Hematopoietic multipotent progenitor cell treated with erythropoietin and hydrocortisone succinate and interleukin-3 and kit ligand, for 6 days (in vitro differentiated cells): ENCODE results near the gene PRR18.
A peak's percentile ranks its signal among the peaks of the same experiment; 100 is the strongest.

Experiments used
- DNase-seq: peaks from one replicate; pipeline ENCODE4 v3.0.0-alpha.2; 2015

PRR18 gene

DNA sequence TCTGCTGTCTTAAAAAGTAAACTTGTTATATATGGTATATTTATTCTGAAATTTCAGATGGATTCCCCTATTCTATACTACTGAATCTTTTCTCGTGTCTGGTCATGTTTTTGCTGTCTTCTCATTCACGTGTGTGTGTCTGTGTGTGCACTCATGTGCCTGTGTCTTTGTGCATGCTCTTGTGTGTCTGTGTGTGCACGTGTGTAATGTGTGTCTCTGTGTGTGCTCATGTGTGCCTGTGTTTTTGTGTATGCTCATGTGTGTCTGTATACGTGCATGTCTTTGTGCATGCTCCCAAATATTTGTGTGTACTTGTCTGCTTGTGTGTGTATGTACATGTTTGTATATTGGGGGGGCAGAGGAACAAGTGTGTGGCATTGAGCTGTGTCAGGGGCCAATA is 34.0 kb downstream of the PRR18 start:
- DNase-seq: no peak

DNA sequence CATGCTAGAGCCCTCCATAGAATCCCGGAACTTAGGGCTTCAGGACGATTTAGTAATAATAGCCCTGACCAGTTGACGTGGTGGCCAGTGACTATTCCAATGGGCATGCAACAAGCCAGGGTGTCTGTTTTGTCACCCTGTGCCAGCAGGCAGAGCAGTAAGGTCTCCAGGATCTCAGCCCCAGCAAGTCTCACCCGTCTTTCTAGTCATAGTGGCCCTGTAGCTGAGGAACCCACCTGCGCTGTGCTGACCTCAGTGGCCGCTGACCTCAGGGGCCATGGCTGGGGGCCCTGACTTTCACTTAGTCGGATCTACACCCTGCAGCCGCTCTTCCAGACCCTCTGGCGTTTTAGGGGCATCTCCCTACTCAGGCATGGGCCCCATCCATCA is 36.8 kb downstream of the PRR18 start:
- no peak for DNase-seq

DNA sequence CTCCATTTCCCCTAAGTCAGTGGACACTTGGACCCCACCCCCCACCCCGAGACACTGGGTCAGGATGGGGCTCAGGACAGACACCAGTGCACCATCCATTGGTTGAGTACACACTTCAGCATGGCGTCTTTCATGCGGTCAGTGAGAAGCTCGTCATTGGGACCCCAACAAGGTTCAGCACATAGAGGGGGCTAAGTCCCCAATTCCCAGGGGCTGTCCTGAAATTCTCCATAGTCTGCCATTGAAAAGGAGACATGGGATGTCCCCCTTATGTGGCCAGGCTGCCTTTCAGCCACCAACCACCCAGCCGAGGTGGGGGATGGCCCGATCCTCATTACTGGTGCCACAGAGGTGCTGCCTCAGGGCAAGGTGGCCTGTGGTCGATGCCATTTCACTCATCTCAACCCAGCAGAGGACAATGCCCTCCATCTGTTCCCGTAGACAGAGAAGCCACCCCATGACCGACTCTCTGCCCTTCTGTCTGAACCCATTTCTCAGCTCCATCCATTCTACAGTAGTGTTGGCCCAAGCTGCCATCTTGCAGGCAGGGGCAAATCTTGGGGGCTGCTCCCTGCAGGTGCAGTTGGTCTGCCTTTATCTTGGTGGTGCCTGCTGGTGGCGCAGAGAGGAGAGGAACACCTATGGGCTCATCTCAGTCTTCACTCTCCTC is 37.4 kb downstream of the PRR18 start:
- DNase-seq: no peak

DNA sequence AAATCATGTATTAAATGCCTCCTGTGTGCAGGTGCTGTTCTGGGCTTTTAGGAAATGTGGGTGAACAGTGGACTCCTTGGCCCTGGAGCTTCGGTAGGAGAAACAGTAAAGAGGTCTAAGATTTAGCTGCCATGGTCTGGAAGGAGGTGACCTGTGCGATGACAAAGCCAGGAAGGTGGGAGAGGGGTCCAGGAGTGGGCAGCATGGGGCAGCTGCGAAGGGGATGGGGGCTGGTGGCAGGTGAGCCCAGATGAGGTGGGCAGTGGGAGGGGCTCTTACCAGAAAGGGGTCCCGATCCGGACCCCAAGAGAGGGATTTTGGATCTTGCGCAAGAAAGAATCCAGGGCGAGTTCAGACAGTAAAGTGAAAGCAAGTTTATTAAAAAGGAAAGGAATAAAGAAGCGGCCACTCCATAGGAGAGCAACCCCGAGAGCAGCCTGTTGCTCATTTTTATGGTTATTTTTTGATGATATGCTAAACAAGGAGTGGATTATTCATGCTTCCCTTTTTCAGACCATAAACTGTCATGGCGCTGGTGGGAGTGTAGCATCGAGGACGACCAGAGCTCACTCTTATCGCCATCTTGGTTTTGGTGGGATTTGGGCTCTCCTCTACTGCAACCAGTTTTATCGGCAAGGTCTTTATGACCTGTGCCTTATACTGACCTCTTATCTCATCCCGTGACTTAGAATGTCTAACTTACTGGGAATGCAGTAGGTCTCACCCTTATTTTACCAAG is 38.7 kb downstream of the PRR18 start:
- no peak for DNase-seq

DNA sequence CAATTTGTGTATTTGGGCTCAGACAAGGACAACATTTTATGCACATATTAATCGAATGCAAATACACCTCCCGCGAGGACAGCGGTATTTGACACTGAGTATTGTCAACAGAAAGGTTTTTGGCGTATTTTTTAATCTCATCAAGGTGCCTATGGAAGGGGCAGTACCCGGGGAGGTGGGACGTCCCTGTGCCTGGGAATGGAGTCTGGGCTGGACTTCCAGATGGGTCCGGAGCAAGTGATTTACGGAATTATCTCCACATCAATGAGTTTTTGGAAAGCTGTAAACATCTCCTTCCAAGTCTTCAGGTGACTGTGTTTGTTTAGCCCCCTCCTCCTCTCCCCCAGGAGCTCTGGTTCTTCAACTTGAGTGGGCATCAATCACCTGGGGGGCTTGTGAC is 39.8 kb downstream of the PRR18 start:
- DNase-seq: no peak

DNA sequence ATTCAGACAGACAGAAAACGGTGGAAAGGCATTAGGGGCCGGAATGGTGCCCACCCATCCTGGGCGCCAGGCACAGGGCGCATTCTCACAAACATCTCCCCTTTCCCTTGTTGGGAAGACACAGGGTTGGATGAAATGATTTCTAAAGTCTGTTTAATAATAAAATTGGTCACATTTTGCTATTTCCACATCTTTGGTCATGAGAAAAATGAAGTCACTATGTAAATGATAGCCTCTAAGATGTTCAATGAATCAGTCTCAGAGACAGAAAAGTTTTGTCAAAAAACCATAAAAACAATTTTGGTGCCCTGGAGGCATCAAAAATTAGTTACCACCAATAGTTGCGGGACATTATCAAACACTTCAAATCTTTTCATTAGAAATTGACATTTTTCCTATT is 40.7 kb downstream of the PRR18 start:
- no peak for DNase-seq

DNA sequence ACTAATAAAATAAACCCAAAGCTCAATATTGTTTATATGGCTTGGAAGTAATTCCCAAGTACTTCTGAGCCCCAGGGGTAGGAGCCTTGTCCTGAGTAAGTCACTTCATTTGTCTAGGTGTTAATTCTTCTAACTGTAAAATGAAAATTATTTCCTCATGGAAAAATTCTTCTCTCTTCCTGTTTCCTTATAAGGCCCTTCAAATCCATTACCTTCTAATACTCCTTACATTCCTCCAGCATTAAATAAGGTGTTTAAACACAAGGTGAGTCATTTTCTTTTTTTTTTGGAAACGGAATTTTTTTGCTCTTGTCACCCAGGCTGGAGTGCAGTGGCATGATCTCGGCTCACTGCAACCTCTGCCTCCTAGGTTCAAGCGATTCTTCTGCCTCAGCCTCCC is 41.9 kb downstream of the PRR18 start:
- no peak for DNase-seq

DNA sequence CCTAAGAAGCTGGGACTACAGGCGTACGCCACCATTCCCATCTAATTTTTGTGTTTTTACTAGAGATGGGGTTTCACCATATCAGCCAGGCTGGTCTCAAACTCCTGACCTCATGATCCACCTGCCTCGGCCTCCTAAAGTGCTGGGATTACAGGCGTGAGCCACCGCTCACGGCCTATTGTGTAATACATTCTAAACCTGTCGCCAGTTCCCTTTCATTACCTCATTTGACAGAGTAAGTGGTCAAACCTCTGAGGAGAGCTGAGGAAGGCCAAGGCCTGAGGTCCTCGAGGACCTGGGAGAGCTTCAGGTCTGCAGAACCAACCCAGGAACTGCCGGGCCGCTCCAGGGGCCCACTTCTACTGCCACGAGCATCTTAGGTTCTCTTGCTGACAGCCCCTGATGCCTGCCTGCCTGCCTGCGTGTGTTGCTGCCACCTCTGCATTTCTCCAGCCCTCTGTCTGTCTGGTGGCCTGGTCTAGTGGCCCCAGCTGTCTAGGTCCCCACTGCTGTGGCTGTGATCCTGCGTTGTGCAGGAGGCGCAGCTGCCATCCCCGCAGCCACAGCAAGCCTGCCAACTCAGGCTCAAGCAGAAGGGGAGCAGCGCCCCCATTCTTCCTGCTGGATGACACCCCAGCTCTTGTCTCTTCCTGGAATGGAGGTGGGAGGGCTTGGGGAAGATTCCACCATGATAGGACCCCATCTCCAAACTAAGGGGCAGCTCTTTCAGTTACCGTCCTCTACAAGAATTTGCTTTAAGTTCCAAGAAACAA is 45.3 kb downstream of the PRR18 start:
- no peak for DNase-seq

DNA sequence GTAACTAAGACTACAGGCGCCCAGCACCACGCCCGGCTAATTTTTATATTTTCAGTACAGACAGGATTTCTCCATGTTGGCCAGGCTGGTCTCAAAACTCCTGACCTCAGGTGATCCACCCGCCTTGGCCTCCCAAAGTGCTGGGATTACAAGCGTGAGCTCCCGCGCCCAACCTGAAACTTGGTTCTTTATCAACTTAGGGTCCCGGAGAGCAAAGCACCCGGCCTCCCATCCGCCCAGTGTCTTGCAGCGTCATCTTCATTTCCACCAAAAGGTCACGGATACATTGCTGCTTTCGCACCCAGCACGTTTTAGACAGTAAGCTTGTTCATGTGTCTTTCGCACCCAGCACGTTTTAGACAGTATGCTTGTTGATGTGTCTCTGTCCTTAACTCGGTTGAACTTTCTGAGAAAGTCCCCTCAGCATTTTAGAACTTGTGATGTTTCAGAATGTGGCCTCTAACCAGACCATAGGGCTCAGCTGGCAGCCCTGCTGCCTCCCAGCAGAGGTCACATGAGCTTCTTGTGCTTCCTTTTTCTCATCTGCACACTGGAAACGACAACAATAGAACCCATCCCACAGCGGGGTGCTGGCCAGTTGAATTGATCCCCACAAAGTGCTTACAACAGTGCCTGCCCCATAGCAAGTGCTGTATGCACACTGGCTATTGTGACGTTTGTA is 48.8 kb downstream of the PRR18 start:
- DNase-seq: peak; percentile 50

DNA sequence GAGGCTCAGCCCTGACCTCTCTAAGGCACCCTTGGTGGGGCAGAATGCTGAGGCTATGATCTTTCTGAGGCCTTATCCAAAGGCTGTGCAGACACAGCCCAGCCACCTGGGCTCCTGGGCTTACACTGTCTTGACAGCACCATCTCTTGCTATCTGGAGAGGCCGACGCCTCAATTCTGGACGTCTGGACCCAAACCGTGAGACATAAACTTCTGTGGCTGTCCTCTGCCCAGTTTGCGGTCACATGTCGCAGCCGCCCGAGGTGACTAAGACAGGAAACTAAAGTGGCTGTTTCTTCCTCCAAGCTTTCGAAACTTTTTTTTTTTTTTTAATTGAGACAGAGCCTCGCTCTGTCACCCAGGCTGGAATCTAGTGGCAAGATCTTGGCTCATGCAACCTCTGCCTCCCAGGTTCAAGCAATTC is 49.3 kb downstream of the PRR18 start:
- DNase-seq: peak; percentile 77

DNA sequence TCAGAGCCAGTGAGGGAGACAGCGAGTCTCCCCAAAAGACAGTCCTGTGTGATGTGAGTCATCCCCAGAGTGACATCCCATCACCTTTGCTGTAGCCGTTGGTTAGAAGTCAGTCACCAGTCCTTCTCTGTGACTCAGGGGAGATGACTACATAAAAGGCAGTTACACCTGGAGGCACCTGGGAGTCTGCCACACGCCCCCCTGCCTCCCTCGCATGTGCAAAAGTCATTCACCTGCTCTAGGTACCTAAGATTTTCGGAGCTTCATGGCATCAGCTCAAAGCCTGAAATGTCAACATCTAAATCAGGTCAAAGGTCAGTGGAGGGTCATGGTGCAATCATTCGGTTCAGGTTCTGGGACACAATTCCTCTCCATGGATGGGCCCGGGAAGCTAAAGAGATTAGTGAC is 50.3 kb downstream of the PRR18 start:
- no peak for DNase-seq
